Pancreas (tissue), 10 donors: ENCODE results near the gene ARHGDIB. TPM values are rescaled to one million over a fixed set of nuclear protein-coding genes. Genes with fewer than 3 reads are reported as not detected.

ENCODE experiments used
- ATAC-seq, 4 donors: fragments of 200-7000 bp; cut with Tn5 transposase; one replicate each; pipeline versions ENCODE4 v1.8.0 to v1.9.1; 2020; ENCODE audit warnings: mild to moderate bottlenecking in 4 of 4, moderate library complexity in 4 of 4
- DNase-seq, 6 donors: peaks; one replicate each; pipeline ENCODE4 v3.0.0-alpha.2; 2020
- FAIRE-seq: peaks from 2 replicates; lab custom pipeline; 2012; peaks lifted over from hg19 to GRCh38; lab: Jason Lieb, UNC
- H3K27ac ChIP-seq, 4 donors: fragments of 200-600 bp; sonication (generic); 1 replicate in 3 of 4; 2 replicates in 1 of 4; pipeline versions ENCODE4 v1.5.0 to v1.8.0; 2020
- H3K27me3 ChIP-seq, 4 donors: fragments of 200-600 bp; one replicate each; pipeline ENCODE4 v1.8.0; 2021
- H3K36me3 ChIP-seq, 3 donors: fragments of 200-600 bp; sonication (generic) in 1 of 3; one replicate each; pipeline versions ENCODE4 v1.5.0 to v1.8.0; 2020 to 2021
- H3K4me1 ChIP-seq, 3 donors: fragments of 200-600 bp; one replicate each; pipeline ENCODE4 v1.8.0; 2021
- H3K4me3 ChIP-seq, 4 donors: fragments of 200-600 bp; sonication (generic) in 2 of 4; one replicate each; pipeline versions ENCODE4 v1.5.0 to v1.8.0; 2020 to 2021
- H3K9me3 ChIP-seq, 4 donors: fragments of 200-600 bp; one replicate each; pipeline ENCODE4 v1.8.0; 2021
- WGBS, 2 donors: extraction: QIAGEN DNeasy Blood & Tissue Kit; methylation state at CpG; one replicate each; pipeline ENCODE4 v1.1.7; 2013; 5-methylcytosine and 5-hydroxymethylcytosine counted together
- intact Hi-C, 3 donors: fragments of 100-400 bp; cut with DNase I; formaldehyde crosslinking; loops; one replicate each; pipeline versions ENCODE4 v1.11.1 to v1.14.2; 2022
- polyA plus RNA-seq, 2 donors: library from polyadenylated mRNA; stranded (reverse); fragments of 200-250 nt; gene quantifications; one replicate each; pipeline ENCODE4 v1.2.3, GENCODE V29; 2013
- total RNA-seq, 6 donors: library from RNA; stranded (reverse); fragmentation: NEBNext Ultra II Directional in 4 of 6; extraction: Animal tissue kit (Norgen Biotek cat#: 25700) in 4 of 6; gene quantifications; one replicate each; pipeline versions ENCODE4 v1.2.1 to v1.2.4, GENCODE V29; 2021 to 2023
- TF ChIP-seq, protein P1 (sequence below), 4 donors: fragments of 200-600 bp; sonication (generic) in 3 of 4; IDR thresholded peaks; one replicate each; pipeline versions ENCODE4 v1.5.0 to v1.8.0; 2021; ENCODE audit warnings: antibody characterized with exemption in 4 of 4
- donor health status: healthy with polysubstance abuse.
- donor health status: DM: no; HTN: no; CAD: no; lungs with moderate emphysema.
- donor health status: DM: no; HTN: no; CAD: no.
- donor health status: control.
- donor health status: control.
- donor health status: Bipolar disorder and iron deficiency.
- donor health status: DM: yes; HTN: yes; CAD: no.
- donor health status: DM: no; HTN: no; CAD: no.
- donor health status: DM: no; HTN: no; CAD: no.
- donor health status: DM: yes; HTN: yes; CAD: no.

The ARHGDIB gene
- total and polyA plus RNA-seq, 8 donors = 5.8 to 54.8 (median 23.4) TPM

DNA sequence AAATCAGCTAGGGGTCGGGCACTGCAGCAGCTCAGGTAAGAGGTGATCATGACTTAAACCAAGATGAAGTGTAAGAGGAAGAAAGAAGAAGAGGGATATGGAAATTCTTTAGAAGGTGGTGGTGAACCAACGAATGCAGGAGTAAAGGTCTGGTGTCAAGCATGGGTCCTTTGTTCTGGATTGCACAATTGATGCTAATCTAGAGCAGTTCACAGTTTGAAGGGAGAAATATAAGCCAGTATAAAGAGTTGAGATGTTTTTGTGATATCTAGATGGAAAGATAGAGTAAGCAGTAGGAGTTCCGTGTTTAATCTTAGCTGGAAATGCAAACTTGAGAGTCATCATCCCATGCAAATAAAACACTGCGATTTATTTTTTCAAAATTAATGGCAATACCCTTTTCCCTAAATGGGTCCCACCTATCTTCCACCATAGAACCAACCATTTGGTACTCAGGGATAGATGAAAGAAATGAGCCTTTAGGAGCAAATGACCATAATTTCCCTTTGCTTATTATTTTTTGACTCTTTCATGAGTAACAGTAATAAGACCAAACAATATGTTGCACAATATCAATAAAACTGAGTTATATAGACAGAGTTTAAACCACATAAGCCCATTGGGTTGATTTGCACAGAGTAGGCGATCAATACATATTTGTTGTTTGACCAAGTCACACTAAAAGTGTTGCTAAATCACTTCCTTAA is 60.7 kb downstream of the ARHGDIB start:
- no peak for FAIRE-seq
- no peak for DNase-seq
- TF ChIP-seq, protein P1, sequence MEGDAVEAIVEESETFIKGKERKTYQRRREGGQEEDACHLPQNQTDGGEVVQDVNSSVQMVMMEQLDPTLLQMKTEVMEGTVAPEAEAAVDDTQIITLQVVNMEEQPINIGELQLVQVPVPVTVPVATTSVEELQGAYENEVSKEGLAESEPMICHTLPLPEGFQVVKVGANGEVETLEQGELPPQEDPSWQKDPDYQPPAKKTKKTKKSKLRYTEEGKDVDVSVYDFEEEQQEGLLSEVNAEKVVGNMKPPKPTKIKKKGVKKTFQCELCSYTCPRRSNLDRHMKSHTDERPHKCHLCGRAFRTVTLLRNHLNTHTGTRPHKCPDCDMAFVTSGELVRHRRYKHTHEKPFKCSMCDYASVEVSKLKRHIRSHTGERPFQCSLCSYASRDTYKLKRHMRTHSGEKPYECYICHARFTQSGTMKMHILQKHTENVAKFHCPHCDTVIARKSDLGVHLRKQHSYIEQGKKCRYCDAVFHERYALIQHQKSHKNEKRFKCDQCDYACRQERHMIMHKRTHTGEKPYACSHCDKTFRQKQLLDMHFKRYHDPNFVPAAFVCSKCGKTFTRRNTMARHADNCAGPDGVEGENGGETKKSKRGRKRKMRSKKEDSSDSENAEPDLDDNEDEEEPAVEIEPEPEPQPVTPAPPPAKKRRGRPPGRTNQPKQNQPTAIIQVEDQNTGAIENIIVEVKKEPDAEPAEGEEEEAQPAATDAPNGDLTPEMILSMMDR (IDR thresholded peaks at IDR 0.05) = no peak
- no peak for ATAC-seq
- H3K4me1 ChIP-seq = peaks cover 3 to 6% (median 3%) of the 10 kb centered on the region in 3 donors
- H3K27me3 ChIP-seq = no peaks in the 10 kb centered on the region
- H3K9me3 ChIP-seq = no peaks in the 10 kb centered on the region
- WGBS, 2 donors = 76 to 80% methylated on average over 5 of the region's 5 CpGs
- intact Hi-C loops = no loop called here
- H3K36me3 ChIP-seq = no peaks in the 10 kb centered on the region
- H3K4me3 ChIP-seq = no peak overlapping the region
- H3K27ac ChIP-seq = no peak overlapping the region

DNA sequence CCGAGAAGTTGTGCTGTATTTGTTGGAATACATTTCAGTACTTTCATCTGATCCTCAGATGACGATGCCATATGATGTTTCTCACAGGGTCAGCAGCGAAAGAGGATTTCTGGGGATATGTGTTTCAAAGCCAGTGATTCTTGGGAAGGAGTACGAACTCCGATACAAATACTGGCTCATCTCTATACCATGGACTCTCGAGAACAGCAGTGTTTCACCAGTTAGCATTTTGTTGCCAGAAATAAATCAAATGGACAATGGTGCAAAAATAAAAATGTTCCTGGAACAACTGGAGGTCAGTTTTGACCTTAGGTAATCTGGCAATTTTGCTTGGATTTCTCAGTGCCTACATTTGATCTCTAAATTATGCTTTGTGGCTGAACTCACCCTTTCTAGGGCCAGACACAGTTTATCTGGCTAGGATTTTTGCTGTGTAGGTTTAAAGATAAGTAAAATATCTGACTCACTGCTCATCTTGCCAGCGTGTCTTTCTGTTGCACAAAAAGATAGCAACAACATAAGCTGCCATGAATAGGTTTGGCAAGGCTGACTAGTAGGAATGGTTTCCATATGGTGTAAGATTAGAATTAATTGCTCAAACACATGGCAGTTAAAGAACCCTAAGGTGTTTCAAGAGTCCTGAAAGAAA is 64.8 kb downstream of the ARHGDIB start:
- no peak overlapping the region for H3K27ac ChIP-seq
- ATAC-seq (peak in 2 of 4 donors; percentile 13 to 14), FAIRE-seq (no peak), DNase-seq (no peak)
- H3K27me3 ChIP-seq = no peaks in the 10 kb centered on the region
- WGBS, 2 donors = 79 to 80% methylated on average over 7 of the region's 7 CpGs
- peaks cover 0 to 10% (median 0%) of the 10 kb centered on the region in 3 donors for H3K4me1 ChIP-seq
- intact Hi-C loops = no loop called here
- H3K4me3 ChIP-seq = no peak overlapping the region
- no peaks in the 10 kb centered on the region for H3K9me3 ChIP-seq
- TF ChIP-seq, protein P1 (IDR thresholded peaks at IDR 0.05) = no peak
- no peaks in the 10 kb centered on the region for H3K36me3 ChIP-seq

DNA sequence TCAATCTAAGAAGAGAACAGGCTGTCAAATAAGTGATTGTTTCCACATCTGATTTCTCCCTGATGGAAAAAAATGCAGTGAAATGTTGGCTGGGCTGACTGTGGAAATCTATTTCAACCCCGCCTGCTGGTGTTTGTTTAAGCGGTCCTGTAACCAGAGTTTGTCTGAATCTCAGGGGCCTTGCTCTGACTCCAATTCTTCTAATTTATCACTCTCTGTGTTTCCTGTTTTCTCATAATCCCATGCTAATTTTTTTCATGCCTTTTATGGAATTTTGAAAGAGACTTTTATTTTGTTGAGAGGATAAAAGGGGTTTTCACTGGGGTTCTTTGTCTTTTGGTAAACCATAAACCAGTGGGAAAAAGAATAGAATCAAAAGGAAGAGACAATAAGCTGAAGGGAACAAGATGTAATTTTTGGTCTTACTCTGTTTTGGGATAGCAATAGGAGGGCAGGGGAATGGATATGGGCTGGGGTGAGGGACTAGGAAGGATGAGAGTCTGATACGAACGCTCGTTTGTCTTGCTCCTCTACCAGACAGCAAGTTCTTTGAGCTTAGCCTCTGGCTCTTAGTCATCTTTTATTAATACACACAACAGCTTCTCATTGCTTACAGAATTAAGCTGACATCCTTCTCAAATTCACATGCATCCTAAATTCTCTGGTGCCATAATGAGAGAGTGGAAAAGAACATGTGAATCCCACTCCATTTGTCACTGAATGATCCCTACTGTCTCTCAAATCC is 67.7 kb downstream of the ARHGDIB start:
- WGBS, 2 donors = 31 to 52% methylated on average over 5 of the region's 5 CpGs
- Histone ChIP-seq H3K36me3 (no peaks in the 10 kb centered on the region), H3K27me3 (no peaks in the 10 kb centered on the region), H3K4me3 (no peak overlapping the region), H3K27ac (peak overlapping the region in 2 of 4 donors; percentile 30 to 39), H3K9me3 (no peaks in the 10 kb centered on the region), H3K4me1 (peaks cover 0 to 10% (median 0%) of the 10 kb centered on the region in 3 donors)
- intact Hi-C loops = no loop called here
- FAIRE-seq (peak; percentile 20), DNase-seq (no peak), ATAC-seq (peak in 3 of 4 donors; percentile 79 to 86 (median 85))
- TF ChIP-seq, protein P1 (IDR thresholded peaks at IDR 0.05) = no peak

DNA sequence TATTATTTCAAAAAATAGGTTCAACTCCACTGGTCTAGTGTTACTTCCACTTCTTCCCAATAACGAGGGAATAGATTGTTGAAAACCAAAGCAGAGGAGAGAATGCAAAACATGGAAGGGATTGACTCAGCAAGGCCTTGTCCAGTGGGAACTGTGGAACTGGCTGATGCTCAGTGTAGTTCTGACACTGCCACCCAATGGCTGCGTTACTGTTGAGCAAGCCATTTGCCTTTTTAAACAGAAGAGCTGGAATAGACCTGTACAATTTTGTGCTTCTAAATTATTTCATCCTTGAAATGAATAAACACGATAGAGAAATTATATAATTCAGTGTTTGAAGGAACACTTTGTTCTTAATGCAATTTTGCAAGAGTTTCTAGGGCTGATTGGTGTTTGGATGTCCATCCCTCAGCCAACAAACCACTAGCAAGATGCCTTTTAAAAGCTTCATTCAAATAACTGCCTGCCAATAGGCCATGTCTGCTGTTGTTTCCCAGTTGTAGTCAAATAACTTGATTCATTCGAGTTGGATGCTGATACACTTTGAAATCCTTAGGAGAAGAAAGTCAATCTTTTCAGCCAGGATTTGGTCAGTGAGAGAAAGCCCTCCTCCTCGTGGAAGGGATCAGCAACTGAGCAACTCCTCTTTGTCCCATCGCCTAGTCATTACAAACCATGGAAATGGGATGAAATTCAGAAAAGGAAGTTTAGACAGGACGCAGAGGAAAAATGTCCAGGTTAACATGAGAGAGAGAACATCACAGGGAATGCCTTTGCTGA is 68.5 kb downstream of the ARHGDIB start:
- Histone ChIP-seq H3K4me3 (no peak overlapping the region), H3K9me3 (no peaks in the 10 kb centered on the region), H3K4me1 (peaks cover 0 to 10% (median 0%) of the 10 kb centered on the region in 3 donors), H3K27ac (peak overlapping the region in 2 of 4 donors; percentile 30 to 39), H3K36me3 (no peaks in the 10 kb centered on the region), H3K27me3 (no peaks in the 10 kb centered on the region)
- TF ChIP-seq, protein P1 (IDR thresholded peaks at IDR 0.05) = no peak
- intact Hi-C loops = no loop called here
- WGBS, 2 donors = 61 to 67% methylated on average over 7 of the region's 7 CpGs
- peak in 3 of 4 donors; percentile 74 to 78 (median 76) for ATAC-seq
- no peak for DNase-seq
- FAIRE-seq = no peak

Other genes starting within 250 kb of the ARHGDIB start
- gene WBP11, start 158.1 kb downstream of the ARHGDIB start, total RNA-seq = 10 to 100 TPM; 12.5 to 28.5 (median 23.2) TPM
- 10 to 100 TPM in 1 of 2 donors, 1 to 10 TPM in 1; 7.9 to 14.6 TPM for gene WBP11, start 158.1 kb downstream of the ARHGDIB start, polyA plus RNA-seq
- 1 to 10 TPM in 1 of 6 donors, under 1 TPM in 5; 0.28 to 1.0 (median 0.54) TPM for gene C12orf60, start 157.9 kb downstream of the ARHGDIB start, total RNA-seq
- under 1 TPM; 0.72 to 0.89 TPM for gene C12orf60, start 157.9 kb downstream of the ARHGDIB start, polyA plus RNA-seq
- gene SMCO3, start 147.4 kb downstream of the ARHGDIB start, total RNA-seq = under 1 TPM in 3 of 6 donors, not detected in 3; 0.12 to 0.19 (median 0.15) TPM
- gene SMCO3, start 147.4 kb downstream of the ARHGDIB start, polyA plus RNA-seq = under 1 TPM; 0.21 to 0.30 TPM
- gene ART4, start 118.1 kb downstream of the ARHGDIB start, total RNA-seq = 1 to 10 TPM in 3 of 6 donors, under 1 TPM in 3; 0.25 to 7.2 (median 1.1) TPM
- gene ART4, start 118.1 kb downstream of the ARHGDIB start, polyA plus RNA-seq = under 1 TPM; 0.38 to 0.63 TPM
- gene MGP, start 75.7 kb downstream of the ARHGDIB start, total RNA-seq = 100 to 1,000 TPM in 2 of 6 donors, 10 to 100 TPM in 4; 30.3 to 179 (median 57.9) TPM
- 100 to 1,000 TPM in 1 of 2 donors, 10 to 100 TPM in 1; 75.6 to 112 TPM for gene MGP, start 75.7 kb downstream of the ARHGDIB start, polyA plus RNA-seq
- 100 to 1,000 TPM in 4 of 6 donors, 10 to 100 TPM in 2; 87.2 to 267 (median 128) TPM for gene ERP27, start 23.1 kb downstream of the ARHGDIB start, total RNA-seq
- gene ERP27, start 23.1 kb downstream of the ARHGDIB start, polyA plus RNA-seq = 10 to 100 TPM; 41.8 to 61.3 TPM
- not detected for gene PDE6H, start 11.4 kb upstream of the ARHGDIB start, total RNA-seq
- gene PDE6H, start 11.4 kb upstream of the ARHGDIB start, polyA plus RNA-seq = not detected